ENCODE results near the gene VPS9D1.

- TF ChIP-seq, protein P1, sequence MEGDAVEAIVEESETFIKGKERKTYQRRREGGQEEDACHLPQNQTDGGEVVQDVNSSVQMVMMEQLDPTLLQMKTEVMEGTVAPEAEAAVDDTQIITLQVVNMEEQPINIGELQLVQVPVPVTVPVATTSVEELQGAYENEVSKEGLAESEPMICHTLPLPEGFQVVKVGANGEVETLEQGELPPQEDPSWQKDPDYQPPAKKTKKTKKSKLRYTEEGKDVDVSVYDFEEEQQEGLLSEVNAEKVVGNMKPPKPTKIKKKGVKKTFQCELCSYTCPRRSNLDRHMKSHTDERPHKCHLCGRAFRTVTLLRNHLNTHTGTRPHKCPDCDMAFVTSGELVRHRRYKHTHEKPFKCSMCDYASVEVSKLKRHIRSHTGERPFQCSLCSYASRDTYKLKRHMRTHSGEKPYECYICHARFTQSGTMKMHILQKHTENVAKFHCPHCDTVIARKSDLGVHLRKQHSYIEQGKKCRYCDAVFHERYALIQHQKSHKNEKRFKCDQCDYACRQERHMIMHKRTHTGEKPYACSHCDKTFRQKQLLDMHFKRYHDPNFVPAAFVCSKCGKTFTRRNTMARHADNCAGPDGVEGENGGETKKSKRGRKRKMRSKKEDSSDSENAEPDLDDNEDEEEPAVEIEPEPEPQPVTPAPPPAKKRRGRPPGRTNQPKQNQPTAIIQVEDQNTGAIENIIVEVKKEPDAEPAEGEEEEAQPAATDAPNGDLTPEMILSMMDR (IDR thresholded peaks at IDR 0.05), result no peak
- TF ChIP-seq POLR2AphosphoS2 (conservative IDR thresholded peaks at IDR 0.05; ENCODE audit: low read length), result no peak
- TF ChIP-seq, protein P2, sequence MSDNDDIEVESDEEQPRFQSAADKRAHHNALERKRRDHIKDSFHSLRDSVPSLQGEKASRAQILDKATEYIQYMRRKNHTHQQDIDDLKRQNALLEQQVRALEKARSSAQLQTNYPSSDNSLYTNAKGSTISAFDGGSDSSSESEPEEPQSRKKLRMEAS (IDR thresholded peaks at IDR 0.05), result no peak
- no peak for TF ChIP-seq KDM1A (IDR thresholded peaks at IDR 0.05; ENCODE audit: low read depth)
- TF ChIP-seq POLR2A (IDR thresholded peaks at IDR 0.05; ENCODE audit: low read length), result no peak
- TF ChIP-seq REST (IDR thresholded peaks at IDR 0.05), result no peak
- TF ChIP-seq, protein P3, sequence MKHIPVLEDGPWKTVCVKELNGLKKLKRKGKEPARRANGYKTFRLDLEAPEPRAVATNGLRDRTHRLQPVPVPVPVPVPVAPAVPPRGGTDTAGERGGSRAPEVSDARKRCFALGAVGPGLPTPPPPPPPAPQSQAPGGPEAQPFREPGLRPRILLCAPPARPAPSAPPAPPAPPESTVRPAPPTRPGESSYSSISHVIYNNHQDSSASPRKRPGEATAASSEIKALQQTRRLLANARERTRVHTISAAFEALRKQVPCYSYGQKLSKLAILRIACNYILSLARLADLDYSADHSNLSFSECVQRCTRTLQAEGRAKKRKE (CRISPR knock-in tag; IDR thresholded peaks at IDR 0.05; ENCODE audit: low read depth), result no peak
- TF ChIP-seq, protein P4, sequence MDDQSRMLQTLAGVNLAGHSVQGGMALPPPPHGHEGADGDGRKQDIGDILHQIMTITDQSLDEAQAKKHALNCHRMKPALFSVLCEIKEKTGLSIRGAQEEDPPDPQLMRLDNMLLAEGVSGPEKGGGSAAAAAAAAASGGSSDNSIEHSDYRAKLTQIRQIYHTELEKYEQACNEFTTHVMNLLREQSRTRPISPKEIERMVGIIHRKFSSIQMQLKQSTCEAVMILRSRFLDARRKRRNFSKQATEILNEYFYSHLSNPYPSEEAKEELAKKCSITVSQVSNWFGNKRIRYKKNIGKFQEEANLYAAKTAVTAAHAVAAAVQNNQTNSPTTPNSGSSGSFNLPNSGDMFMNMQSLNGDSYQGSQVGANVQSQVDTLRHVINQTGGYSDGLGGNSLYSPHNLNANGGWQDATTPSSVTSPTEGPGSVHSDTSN (IDR thresholded peaks at IDR 0.05), result no peak
- TF ChIP-seq EHMT2 (IDR thresholded peaks at IDR 0.05; ENCODE audit: low read depth), result no peak
- no peak for TF ChIP-seq EP300 (IDR thresholded peaks at IDR 0.05)
- no peak for TF ChIP-seq MAZ (IDR thresholded peaks at IDR 0.05; ENCODE audit: borderline replicate concordance, low read depth, low read length)
- TF ChIP-seq JUN (IDR thresholded peaks at IDR 0.05), result no peak
- TF ChIP-seq MYC (IDR thresholded peaks at IDR 0.05; ENCODE audit: borderline replicate concordance, low read length), result no peak
Measured at GRCh38 chr16:89710709-89711564, 9.8 kb downstream of the VPS9D1 start.

All from A549 (cell line).